Coronary artery (tissue), 2 donors: ENCODE results near the gene USP5.
"Not testable (repeated sequence)": the region's sequence is repeated elsewhere in the genome, so short reads cannot be mapped to it uniquely, and the experiment has no call there.

Experiments
- DNase-seq: peaks from one replicate; pipeline ENCODE4 v3.0.0-alpha.2; 2017; ENCODE audit warnings: low spot score
- H3K27ac ChIP-seq, 2 donors: fragments of 200-600 bp; sonication (generic); one replicate each; pipeline ENCODE4 v1.5.1; 2016 to 2019
- H3K4me3 ChIP-seq: fragments of 200-600 bp; sonication (generic); 2 replicates; pipeline ENCODE4 v1.5.1; 2016; ENCODE audit warnings: mild to moderate bottlenecking, moderate library complexity
- CTCF ChIP-seq: fragments of 200-600 bp; sonication (generic); IDR thresholded peaks from one replicate; pipeline ENCODE4 v1.5.1; 2019; ENCODE audit warnings: antibody characterized with exemption

USP5 gene

DNA sequence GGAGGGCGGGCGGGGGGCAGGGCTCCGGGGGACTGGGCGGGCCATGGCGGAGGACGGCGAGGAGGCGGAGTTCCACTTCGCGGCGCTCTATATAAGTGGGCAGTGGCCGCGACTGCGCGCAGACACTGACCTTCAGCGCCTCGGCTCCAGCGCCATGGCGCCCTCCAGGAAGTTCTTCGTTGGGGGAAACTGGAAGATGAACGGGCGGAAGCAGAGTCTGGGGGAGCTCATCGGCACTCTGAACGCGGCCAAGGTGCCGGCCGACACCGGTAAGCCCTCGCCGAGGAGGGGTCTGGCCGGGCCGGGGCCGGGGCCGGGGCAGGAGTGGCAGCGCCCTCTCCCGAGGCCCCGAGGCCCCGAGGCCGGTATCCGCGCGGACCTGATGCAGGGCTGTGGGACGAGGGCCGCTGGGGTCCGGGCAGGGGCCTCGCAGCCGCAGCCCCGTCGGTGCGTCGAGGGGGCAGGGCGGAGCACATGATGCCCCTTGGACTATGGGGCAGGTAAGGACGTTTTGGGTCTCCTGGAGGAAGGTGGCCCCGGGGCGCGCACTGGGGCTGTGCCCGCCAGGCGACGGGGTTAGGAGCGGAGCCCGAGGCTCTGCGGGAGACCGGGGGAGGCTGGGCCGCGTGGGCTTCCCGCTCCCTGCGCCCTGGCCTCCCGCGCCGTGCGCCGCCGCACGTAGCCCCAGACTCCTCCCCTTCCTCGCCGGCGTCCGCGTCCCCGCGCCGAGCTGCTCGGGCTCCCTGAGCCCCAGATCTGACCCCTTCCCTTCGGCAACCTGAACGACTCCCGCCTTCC, 15.7 kb downstream of the USP5 start, which contains the start of gene TPI1:
TSS of gene TPI1 (plus strand) at position 119 of the 798 bp plus-strand sequence. CDS start at position 155, 36 bp downstream.
- no peak for DNase-seq
- Histone ChIP-seq H3K4me3 (peak within 1 kb of the TSS; percentile 81), H3K27ac (peak within 1 kb of the TSS; percentile 93 to 99)
- no peak for TF ChIP-seq CTCF

GRCh38 chr12:6868211-6869048, 16.5 kb downstream of the USP5 start:
- TF ChIP-seq CTCF: no peak
- Histone ChIP-seq H3K27ac (peak overlapping the region; percentile 93 to 99), H3K4me3 (peak overlapping the region; percentile 81)
- DNase-seq: no peak

GRCh38 chr12:6869049-6870021, 17.4 kb downstream of the USP5 start:
- H3K4me3 ChIP-seq: peak overlapping the region; percentile 81
- TF ChIP-seq CTCF: peak; percentile 92
- peak overlapping the region in 1 of 2 donors; percentile 99 for H3K27ac ChIP-seq
- DNase-seq: no peak

- not testable (repeated sequence) for H3K4me3 ChIP-seq, DNase-seq
- peak overlapping the region in 1 of 2 donors; percentile 99 for H3K27ac ChIP-seq
Measured at GRCh38 chr12:6870304-6870703, 18.4 kb downstream of the USP5 start.

DNA sequence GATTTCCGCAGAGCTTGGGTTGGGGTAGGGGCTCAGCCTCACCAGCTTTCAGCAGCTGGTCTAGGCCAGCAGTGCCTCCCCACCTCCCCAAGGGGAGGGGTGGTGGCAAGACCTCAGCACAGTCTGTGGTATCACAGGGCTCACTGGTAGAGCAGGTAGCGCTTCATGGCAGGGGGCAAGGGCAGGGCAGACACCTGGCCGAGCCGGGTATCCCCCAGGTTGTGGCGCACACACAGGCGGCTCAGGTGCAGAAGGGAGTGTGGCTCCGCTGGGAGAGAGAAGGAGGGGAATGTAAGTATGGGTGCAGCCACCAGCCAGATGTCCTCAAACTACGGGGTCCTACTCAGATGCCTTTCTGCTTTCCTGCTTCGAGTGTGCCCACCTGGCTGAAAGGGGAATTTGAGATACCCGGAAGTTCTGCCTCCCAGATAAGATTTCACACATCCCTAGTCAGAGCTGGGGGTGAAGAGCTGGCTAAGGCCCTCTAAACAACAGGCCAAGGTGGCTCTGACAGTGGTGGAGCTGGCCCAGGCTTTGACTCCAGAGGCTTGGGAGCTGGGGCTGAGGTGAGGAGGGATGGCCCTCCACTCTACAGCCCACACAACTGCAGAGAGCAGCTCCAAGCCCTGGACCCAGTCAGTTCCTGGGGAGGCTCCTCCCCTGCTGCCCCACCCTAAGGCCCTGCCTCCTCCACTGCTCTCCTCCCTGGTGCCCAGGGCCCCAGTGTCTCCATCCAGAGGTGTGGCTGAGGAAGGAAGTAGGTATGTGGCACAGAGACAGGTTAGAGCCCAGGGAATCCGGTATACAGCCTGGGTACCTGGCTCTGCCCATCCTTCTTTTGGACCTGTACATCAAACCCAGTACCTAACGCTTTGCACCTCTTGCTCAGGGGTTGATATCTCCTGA, 19.4 kb downstream of the USP5 start:
- no peak for TF ChIP-seq CTCF
- no peak for DNase-seq
- peak overlapping the region; percentile 81 for H3K4me3 ChIP-seq
- H3K27ac ChIP-seq: peak overlapping the region; percentile 91 to 95

DNA sequence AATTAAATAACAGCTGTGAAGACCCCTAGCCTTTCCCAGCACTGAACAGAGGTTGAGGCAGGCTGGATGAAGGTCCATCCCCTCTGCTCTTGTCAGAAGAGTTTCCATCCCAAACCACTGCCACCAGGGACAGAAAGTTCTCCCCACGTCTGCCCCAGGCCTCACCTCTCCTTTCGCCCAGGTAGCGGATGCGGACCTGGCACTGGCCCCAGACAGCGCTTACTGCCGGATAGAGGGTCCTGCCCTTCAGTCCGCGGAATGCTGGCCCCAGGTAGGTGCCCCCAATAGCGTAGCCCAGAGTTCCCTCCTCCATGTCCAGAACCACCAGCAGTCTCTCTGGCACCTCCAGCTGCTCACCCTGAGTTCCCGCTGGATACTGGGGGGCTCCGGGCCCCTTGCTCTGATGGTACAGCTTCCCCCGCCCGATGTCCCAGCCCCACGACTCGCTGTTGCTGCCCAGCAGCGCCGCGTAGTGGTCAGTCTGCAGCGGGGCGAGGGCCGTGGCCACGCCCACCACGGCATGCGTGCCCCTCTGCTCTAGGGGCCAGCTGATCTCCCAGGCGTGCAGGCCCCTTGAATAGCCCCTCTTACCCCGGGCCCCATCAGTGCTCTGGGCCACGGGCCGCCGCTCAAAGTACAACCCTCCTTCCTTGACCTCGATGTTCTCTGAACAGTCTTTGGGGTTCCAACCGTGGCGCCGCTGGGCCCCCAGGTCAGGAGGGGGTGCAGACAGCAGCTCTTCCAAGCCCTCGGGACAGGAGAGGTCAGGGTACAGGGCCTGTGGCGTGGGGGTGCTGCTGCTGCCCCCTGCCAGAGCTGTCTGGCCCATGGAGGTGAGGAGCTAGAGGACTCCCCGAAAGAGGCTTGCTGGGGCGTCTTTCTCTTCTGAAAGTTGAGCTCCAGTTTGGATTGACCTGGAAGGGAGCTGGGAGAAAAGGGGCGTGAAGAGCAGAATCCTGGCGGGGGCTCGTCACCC, 20.4 kb downstream of the USP5 start:
- peak; percentile 89 for DNase-seq
- peak overlapping the region; percentile 91 to 95 for H3K27ac ChIP-seq
- peak; percentile 92 for TF ChIP-seq CTCF
- H3K4me3 ChIP-seq: peak overlapping the region; percentile 81
